Measurements from ENCODE around the gene WDR27.
"Not testable (repeated sequence)": the region's sequence is repeated elsewhere in the genome, so short reads cannot be mapped to it uniquely, and the experiment has no call there.

WDR27 gene

GRCh38 chr6:169469028-169469427, 232.8 kb downstream of the WDR27 start:
- no peak for DNase-seq

- not testable (repeated sequence) for DNase-seq
Observed at GRCh38 chr6:169467755-169468154, 234.1 kb downstream of the WDR27 start.

GRCh38 chr6:169466256-169466655, 235.6 kb downstream of the WDR27 start:
- DNase-seq = not testable (repeated sequence)

- no peak for DNase-seq
Observed at GRCh38 chr6:169457762-169458161, 244.1 kb downstream of the WDR27 start.

- DNase-seq = no peak
Observed at GRCh38 chr6:169456840-169457239, 245.0 kb downstream of the WDR27 start.

GRCh38 chr6:169455470-169455869, 246.4 kb downstream of the WDR27 start:
- DNase-seq = no peak

- DNase-seq = no peak
Observed at GRCh38 chr6:169454872-169455204, 247.0 kb downstream of the WDR27 start.

- no peak for DNase-seq
Observed at GRCh38 chr6:169454204-169454871, 247.5 kb downstream of the WDR27 start.

GRCh38 chr6:169452869-169453620, 248.8 kb downstream of the WDR27 start:
- DNase-seq = no peak

GRCh38 chr6:169452117-169452868, 249.5 kb downstream of the WDR27 start:
- no peak for DNase-seq

- DNase-seq = no peak
Observed at GRCh38 chr6:169451065-169451838, 250.6 kb downstream of the WDR27 start.

- no peak for DNase-seq
Observed at GRCh38 chr6:169450097-169450496, 251.7 kb downstream of the WDR27 start.

- no peak for DNase-seq
Observed at GRCh38 chr6:169449221-169449620, 252.6 kb downstream of the WDR27 start.

- DNase-seq = no peak
Observed at GRCh38 chr6:169445661-169446581, 255.9 kb downstream of the WDR27 start.

GRCh38 chr6:169445227-169445626, 256.6 kb downstream of the WDR27 start:
- no peak for DNase-seq

GRCh38 chr6:169441292-169441691, 260.5 kb downstream of the WDR27 start:
- no peak for DNase-seq

- no peak for DNase-seq
Observed at GRCh38 chr6:169439710-169440109, 262.1 kb downstream of the WDR27 start.

- DNase-seq = not testable (repeated sequence)
Observed at GRCh38 chr6:169434554-169434953, 267.3 kb downstream of the WDR27 start.

GRCh38 chr6:169429001-169429400, 272.8 kb downstream of the WDR27 start:
- no peak for DNase-seq

- no peak for DNase-seq
Observed at GRCh38 chr6:169428532-169428931, 273.3 kb downstream of the WDR27 start.

- DNase-seq = no peak
Observed at GRCh38 chr6:169427856-169428255, 274.0 kb downstream of the WDR27 start.

- DNase-seq = no peak
Observed at GRCh38 chr6:169426611-169427010, 275.2 kb downstream of the WDR27 start.
